ENCODE data around the gene BMERB1. TPM values are rescaled to one million over a fixed set of nuclear protein-coding genes. Genes with fewer than 3 reads are reported as not detected.
"Not testable (repeated sequence)": the region's sequence is repeated elsewhere in the genome, so short reads cannot be mapped to it uniquely, and the experiment has no call there.

Gene BMERB1
- total RNA-seq, 1 experiment from 2014 or later: 12.4 TPM

- in situ Hi-C loops (cut with HindIII; ENCODE audit: low pct_unique_long_range_greater_than_20kb, low sequenced_read_pairs): no loop called here
- no peak for DNase-seq (ENCODE audit: low read depth, low spot score)
Observed at GRCh38 chr16:15526731-15527130, 92.3 kb downstream of the BMERB1 start.

DNA sequence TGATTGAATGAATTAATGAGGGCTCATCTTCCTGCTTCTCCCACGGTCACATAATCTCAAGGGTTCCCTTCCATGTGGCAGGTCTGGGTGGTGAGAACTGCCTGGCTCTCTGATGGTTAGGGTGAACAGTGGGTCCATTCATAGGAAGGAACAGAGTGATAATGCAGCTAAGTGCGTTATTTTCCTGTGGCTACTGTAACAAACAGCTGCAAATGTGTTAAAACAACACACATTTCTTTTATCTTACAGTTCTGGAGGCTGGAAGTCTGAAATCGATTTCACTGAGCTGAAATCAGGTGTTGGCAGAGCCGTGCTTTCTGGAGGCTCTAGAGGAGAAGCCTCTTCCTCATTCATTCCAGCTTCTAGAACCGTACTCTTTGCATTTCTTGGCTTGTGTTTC is 95.3 kb downstream of the BMERB1 start:
- DNase-seq (ENCODE audit: low read depth, low spot score): peak; percentile 50
- in situ Hi-C loops (cut with HindIII; ENCODE audit: low pct_unique_long_range_greater_than_20kb, low sequenced_read_pairs): no loop called here

DNA sequence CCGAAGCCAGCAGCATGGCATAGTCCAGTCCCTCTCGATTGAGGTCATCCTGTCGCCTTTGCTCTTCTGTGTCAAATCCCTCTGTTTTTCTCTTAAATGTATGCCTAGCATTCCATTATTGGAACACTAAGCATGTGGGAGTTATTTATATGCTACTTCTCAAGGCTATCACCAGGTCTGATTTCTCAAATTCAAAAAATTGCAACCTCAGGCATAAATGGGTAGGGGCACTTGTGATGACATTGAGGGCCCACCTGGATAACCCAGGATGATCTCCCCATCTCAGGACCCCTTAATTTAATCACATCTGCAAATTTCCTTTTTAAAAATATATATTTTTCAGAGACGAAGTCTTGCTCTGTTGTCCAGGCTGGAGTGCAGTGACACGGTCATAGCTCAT is 95.7 kb downstream of the BMERB1 start:
- no peak for DNase-seq (ENCODE audit: low read depth, low spot score)
- in situ Hi-C loops (cut with HindIII; ENCODE audit: low pct_unique_long_range_greater_than_20kb, low sequenced_read_pairs): no loop called here

GRCh38 chr16:15532825-15533224 is 98.4 kb downstream of the BMERB1 start:
- DNase-seq (ENCODE audit: low read depth, low spot score): no peak
- in situ Hi-C loops (cut with HindIII; ENCODE audit: low pct_unique_long_range_greater_than_20kb, low sequenced_read_pairs): no loop called here

- DNase-seq (ENCODE audit: low read depth, low spot score): no peak
- in situ Hi-C loops (cut with HindIII; ENCODE audit: low pct_unique_long_range_greater_than_20kb, low sequenced_read_pairs): no loop called here
Observed at GRCh38 chr16:15533386-15533785, 99.0 kb downstream of the BMERB1 start.

DNA sequence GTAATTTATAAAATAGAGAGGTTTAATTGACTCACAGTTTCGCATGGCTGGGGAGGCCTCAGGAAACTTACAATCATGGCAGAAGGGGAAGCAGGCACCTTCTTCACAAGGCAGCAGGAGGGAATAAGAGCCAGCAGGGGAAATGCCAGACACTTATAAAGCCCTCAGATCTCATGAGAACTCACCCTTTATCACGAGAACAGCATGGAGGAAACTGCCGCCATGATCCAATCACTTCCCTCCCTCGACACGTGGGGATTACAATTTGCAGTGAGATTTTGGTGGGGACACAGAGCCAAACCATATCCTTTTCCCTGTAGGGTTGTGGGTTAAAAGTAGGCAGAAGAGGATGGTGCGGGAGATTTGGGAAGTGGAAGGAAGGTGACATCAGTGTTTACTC is 101.4 kb downstream of the BMERB1 start:
- no peak for DNase-seq (ENCODE audit: low read depth, low spot score)
- in situ Hi-C loops (cut with HindIII; ENCODE audit: low pct_unique_long_range_greater_than_20kb, low sequenced_read_pairs): no loop called here

- no peak for DNase-seq (ENCODE audit: low read depth, low spot score)
- in situ Hi-C loops (cut with HindIII; ENCODE audit: low pct_unique_long_range_greater_than_20kb, low sequenced_read_pairs): no loop called here
Observed at GRCh38 chr16:15536843-15537242, 102.5 kb downstream of the BMERB1 start.

- DNase-seq (ENCODE audit: low read depth, low spot score): no peak
- in situ Hi-C loops (cut with HindIII; ENCODE audit: low pct_unique_long_range_greater_than_20kb, low sequenced_read_pairs): no loop called here
Observed at GRCh38 chr16:15538507-15538906, 104.1 kb downstream of the BMERB1 start.

DNA sequence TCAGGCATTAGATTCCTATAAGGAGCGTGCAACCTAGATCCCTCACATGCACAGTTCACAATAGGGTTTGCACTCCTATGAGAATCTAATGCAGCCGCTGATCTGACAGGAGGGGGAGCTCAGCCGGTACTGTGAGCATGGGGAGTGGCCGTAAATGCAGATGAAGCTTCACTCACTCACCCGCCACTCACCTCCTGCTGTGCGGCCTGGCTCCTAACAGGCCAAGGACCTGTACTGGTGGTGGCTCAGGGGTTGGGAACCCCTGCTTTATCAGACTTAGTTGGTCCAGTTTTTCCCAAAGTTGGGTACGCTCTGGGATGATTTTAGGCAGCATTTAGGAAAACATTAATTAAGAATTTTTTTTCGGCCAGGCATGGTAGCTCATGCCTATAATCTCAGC is 104.8 kb downstream of the BMERB1 start:
- in situ Hi-C loops (cut with HindIII; ENCODE audit: low pct_unique_long_range_greater_than_20kb, low sequenced_read_pairs): no loop called here
- no peak for DNase-seq (ENCODE audit: low read depth, low spot score)

GRCh38 chr16:15542261-15542660 is 107.9 kb downstream of the BMERB1 start:
- DNase-seq (ENCODE audit: low read depth, low spot score): no peak
- in situ Hi-C loops (cut with HindIII; ENCODE audit: low pct_unique_long_range_greater_than_20kb, low sequenced_read_pairs): no loop called here

DNA sequence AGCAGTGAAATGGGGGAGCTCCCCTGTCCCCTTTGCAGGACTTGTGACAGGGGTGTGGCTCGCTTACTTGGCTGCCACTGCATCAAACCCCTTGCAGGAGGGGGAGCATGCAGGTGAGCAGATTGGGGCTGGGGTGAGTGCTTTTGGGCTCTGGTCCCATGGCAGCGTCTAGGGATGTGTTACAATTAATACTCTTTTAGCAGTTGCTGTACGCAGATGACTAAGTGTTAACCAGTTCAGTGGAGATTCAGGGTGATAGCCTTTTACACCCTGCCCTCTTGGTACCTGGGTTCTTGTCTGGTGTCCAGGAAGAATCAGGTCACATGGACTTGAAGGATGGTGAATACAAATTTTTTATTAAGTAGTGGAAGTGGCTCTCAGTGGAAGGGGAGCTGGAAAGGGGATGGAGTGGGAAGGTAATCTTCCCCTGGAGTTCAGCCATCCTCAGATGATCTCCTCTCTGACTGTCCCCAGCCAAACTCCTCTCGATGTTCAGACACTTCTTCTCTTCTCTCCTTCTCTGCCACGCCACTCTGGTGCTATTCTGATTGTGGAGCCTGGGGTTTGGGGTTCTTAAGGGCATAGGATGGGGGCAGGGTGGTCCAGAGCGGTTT is 108.5 kb downstream of the BMERB1 start:
- in situ Hi-C loops (cut with HindIII; ENCODE audit: low pct_unique_long_range_greater_than_20kb, low sequenced_read_pairs): no loop called here
- DNase-seq (ENCODE audit: low read depth, low spot score): no peak

- no peak for DNase-seq (ENCODE audit: low read depth, low spot score)
- in situ Hi-C loops (cut with HindIII; ENCODE audit: low pct_unique_long_range_greater_than_20kb, low sequenced_read_pairs): no loop called here
Observed at GRCh38 chr16:15544405-15544804, 110.0 kb downstream of the BMERB1 start.

DNA sequence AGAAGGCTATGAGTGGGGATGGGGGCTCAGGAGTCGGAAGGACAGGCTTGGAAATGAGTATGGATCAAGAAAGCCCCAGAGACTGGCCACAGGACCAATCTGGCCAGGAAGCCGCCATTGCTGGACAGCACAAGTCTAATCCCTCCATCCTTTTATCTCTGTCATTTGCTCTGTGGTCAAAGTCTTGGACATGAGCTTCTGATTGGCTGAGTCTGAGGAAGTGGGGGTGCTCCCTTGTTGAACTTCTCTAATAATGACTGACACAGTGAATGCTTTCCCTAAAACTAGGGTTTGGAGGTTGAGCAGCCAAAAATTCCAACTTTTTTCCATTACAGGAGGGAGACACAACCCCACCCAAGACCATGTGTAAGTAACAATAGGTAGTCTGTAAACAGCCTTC is 111.2 kb downstream of the BMERB1 start:
- in situ Hi-C loops (cut with HindIII; ENCODE audit: low pct_unique_long_range_greater_than_20kb, low sequenced_read_pairs): no loop called here
- DNase-seq (ENCODE audit: low read depth, low spot score): no peak

- DNase-seq (ENCODE audit: low read depth, low spot score); in situ Hi-C loops (cut with HindIII; ENCODE audit: low pct_unique_long_range_greater_than_20kb, low sequenced_read_pairs): not testable (repeated sequence)
Observed at GRCh38 chr16:15547072-15547767, 112.8 kb downstream of the BMERB1 start.

GRCh38 chr16:15547768-15548096 is 113.3 kb downstream of the BMERB1 start:
- in situ Hi-C loops (cut with HindIII; ENCODE audit: low pct_unique_long_range_greater_than_20kb, low sequenced_read_pairs): no loop called here

GRCh38 chr16:15548482-15548891 is 114.1 kb downstream of the BMERB1 start:
- in situ Hi-C loops (cut with HindIII; ENCODE audit: low pct_unique_long_range_greater_than_20kb, low sequenced_read_pairs): no loop called here
- no peak for DNase-seq (ENCODE audit: low read depth, low spot score)

More at GRCh38 chr16:15547768-15548096, 113.3 kb downstream of the BMERB1 start:
- no peak for DNase-seq (ENCODE audit: low read depth, low spot score)

DNA sequence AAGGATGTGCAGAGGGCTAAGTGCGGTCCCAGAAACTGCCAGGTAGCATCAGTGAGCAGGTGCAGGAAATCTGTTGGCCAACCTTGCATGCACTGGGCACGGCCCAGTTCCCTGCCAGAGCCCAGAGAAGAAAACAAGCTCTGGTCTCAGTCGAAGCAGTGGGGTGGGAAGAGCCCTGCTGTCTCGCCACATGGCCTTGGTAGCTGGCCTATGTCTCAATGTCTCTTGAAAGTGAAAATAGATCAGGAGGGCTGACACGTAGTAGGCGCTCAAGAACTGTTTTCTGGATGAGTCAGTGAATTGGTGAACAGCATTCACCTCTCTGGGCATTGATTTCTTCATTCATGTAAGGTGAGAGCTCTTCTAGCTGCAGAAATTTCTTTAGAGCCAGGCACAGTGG is 118.1 kb downstream of the BMERB1 start:
- in situ Hi-C loops (cut with HindIII; ENCODE audit: low pct_unique_long_range_greater_than_20kb, low sequenced_read_pairs): no loop called here
- no peak for DNase-seq (ENCODE audit: low read depth, low spot score)

- no peak for DNase-seq (ENCODE audit: low read depth, low spot score)
- in situ Hi-C loops (cut with HindIII; ENCODE audit: low pct_unique_long_range_greater_than_20kb, low sequenced_read_pairs): no loop called here
Observed at GRCh38 chr16:15553313-15554088, 119.1 kb downstream of the BMERB1 start.

- DNase-seq (ENCODE audit: low read depth, low spot score): no peak
- in situ Hi-C loops (cut with HindIII; ENCODE audit: low pct_unique_long_range_greater_than_20kb, low sequenced_read_pairs): no loop called here
Observed at GRCh38 chr16:15556130-15556529, 121.7 kb downstream of the BMERB1 start.
